HCT116 (cell line): ENCODE results near the gene CXCR5. TPM values are rescaled to one million over a fixed set of nuclear protein-coding genes. Genes with fewer than 3 reads are reported as not detected.

Experiments
- ATAC-seq: fragments of 200-7000 bp; cut with Tn5 transposase; 2 replicates; pipeline ENCODE4 v1.9.1; 2020; ENCODE audit warnings: mild to moderate bottlenecking, moderate library complexity
- BruUV-seq: library from RNA; stranded (reverse); fragments of 400-500 nt; replicated peaks from 2 replicates; lab custom pipeline; 2021; lab: Mats Ljungman, UMichigan
- CTCF ChIA-PET: fragments of 300-600 bp; sonication (Branson Sonifier 250); formaldehyde crosslinking; loops from one replicate; lab custom pipeline; 2021; ENCODE audit warnings: antibody characterized with exemption; lab: Charles Lee
- POLR2A ChIA-PET: fragments of 300-600, 350-600 bp; sonication (Branson Sonifier 250); formaldehyde crosslinking; loops from one replicate; lab custom pipeline; 2021; ENCODE audit warnings: antibody characterized with exemption; lab: Charles Lee
- RAD21 ChIA-PET, 2 experiments: fragments of 300-600 bp; sonication (Branson Sonifier 250); formaldehyde crosslinking; loops; one replicate each; lab custom pipeline; 2023; ENCODE audit warnings: low total read pairs in 2 of 2; ENCODE audit not compliant: uncharacterized antibody in 2 of 2, unreplicated experiment in 2 of 2, low non-redundant PET in 1 of 2; lab: Charles Lee
- DNase-seq: peaks from one replicate; pipeline ENCODE4 v3.0.0-alpha.2; 2010; ENCODE audit warnings: low read depth, low spot score
- H2AFZ ChIP-seq: fragments of 200-600 bp; shearing (Covaris generic), sonication (generic); 2 replicates; pipeline ENCODE4 v1.6.1; 2017; ENCODE audit warnings: low read depth, mixed run types, mixed read lengths, antibody characterized with exemption, low read length; ENCODE audit not compliant: poor library complexity, severe bottlenecking
- H3K27ac ChIP-seq: 2 replicates; pipeline ENCODE4 v1.5.1; 2012; ENCODE audit warnings: low read depth, low read length
- H3K27me3 ChIP-seq: fragments of 200-600 bp; sonication (generic); 2 replicates; pipeline ENCODE4 v1.6.1; 2016; ENCODE audit warnings: mixed run types, low read length, mixed read lengths; ENCODE audit not compliant: insufficient read depth
- H3K36me3 ChIP-seq, 2 experiments: fragments of 200-500 bp in 1 of 2; fragments of 200-600 bp in 1 of 2; sonication (Bioruptor generic) in 1 of 2; sonication (generic) in 1 of 2; 2 replicates each; pipeline versions ENCODE4 v1.5.1 to v1.6.1; 2014 to 2016; ENCODE audit warnings: low read length in 2 of 2, inconsistent platforms in 1 of 2, mixed read lengths in 1 of 2, mixed run types in 1 of 2; ENCODE audit not compliant: insufficient read depth in 2 of 2, control insufficient read depth in 1 of 2
- H3K4me1 ChIP-seq, 2 experiments: fragments of 200-600 bp in 1 of 2; sonication (generic) in 1 of 2; 2 replicates each; pipeline versions ENCODE4 v1.5.1 to v1.6.1; 2012 to 2017; ENCODE audit warnings: low read length in 2 of 2, inconsistent platforms in 1 of 2, mild to moderate bottlenecking in 1 of 2, mixed read lengths in 1 of 2, mixed run types in 1 of 2, moderate library complexity in 1 of 2; ENCODE audit not compliant: insufficient read depth in 2 of 2, control insufficient read depth in 1 of 2
- H3K4me2 ChIP-seq: fragments of 200-600 bp; sonication (generic); 2 replicates; pipeline ENCODE4 v1.6.1; 2017; ENCODE audit warnings: mixed run types, low read length, mixed read lengths
- H3K4me3 ChIP-seq, 2 experiments: fragments of 200-600 bp in 1 of 2; sonication (generic) in 1 of 2; replicated peaks in 1 of 2; 2 replicates each; pipeline ENCODE4 v1.5.1; 2011 to 2016; ENCODE audit warnings: low read length in 2 of 2, control low read depth in 1 of 2, low read depth in 1 of 2, mild to moderate bottlenecking in 1 of 2, mixed read lengths in 1 of 2, mixed run types in 1 of 2
- H3K79me2 ChIP-seq: fragments of 200-600 bp; sonication (generic); 2 replicates; pipeline ENCODE4 v1.6.1; 2017; ENCODE audit warnings: mild to moderate bottlenecking, mixed run types, low read length, moderate library complexity, mixed read lengths; ENCODE audit not compliant: insufficient read depth
- H3K9ac ChIP-seq: fragments of 200-600 bp; sonication (generic); 2 replicates; pipeline ENCODE4 v1.6.1; 2016; ENCODE audit warnings: low read length, mixed read lengths
- H3K9me2 ChIP-seq: fragments of 200-600 bp; sonication (generic), shearing (Covaris generic); 2 replicates; pipeline ENCODE4 v1.6.1; 2017; ENCODE audit warnings: mixed run types, mild to moderate bottlenecking, moderate library complexity; ENCODE audit not compliant: insufficient read depth
- H3K9me3 ChIP-seq, 2 experiments: fragments of 200-500 bp in 1 of 2; fragments of 200-600 bp in 1 of 2; sonication (Bioruptor generic) in 1 of 2; sonication (generic) in 1 of 2; 2 replicates each; pipeline ENCODE4 v1.6.1; 2014 to 2017; ENCODE audit warnings: low read length in 2 of 2, mixed read lengths in 2 of 2, inconsistent platforms in 1 of 2, low read depth in 1 of 2, mild to moderate bottlenecking in 1 of 2, mixed run types in 1 of 2, moderate library complexity in 1 of 2; ENCODE audit not compliant: control insufficient read depth in 1 of 2, insufficient read depth in 1 of 2
- H4K20me1 ChIP-seq: fragments of 200-600 bp; sonication (generic), shearing (Covaris generic); 2 replicates; pipeline ENCODE4 v1.6.1; 2017; ENCODE audit warnings: mixed run types, mild to moderate bottlenecking, moderate library complexity; ENCODE audit not compliant: insufficient read depth
- CEBPB ChIP-seq: IDR thresholded peaks from 2 replicates; pipeline ENCODE4 v1.6.1; 2012; ENCODE audit warnings: low read depth
- CTCF ChIP-seq, 3 experiments: fragments of 200-600 bp in 1 of 3; sonication (generic) in 1 of 3; IDR thresholded peaks in 2 of 3; conservative IDR thresholded peaks in 1 of 3; 2 replicates each; pipeline ENCODE4 v1.5.1; 2012 to 2017; ENCODE audit warnings: low read depth in 2 of 3, low read length in 2 of 3, antibody characterized with exemption in 1 of 3, borderline replicate concordance in 1 of 3, control low read depth in 1 of 3, mild to moderate bottlenecking in 1 of 3, mixed read lengths in 1 of 3, mixed run types in 1 of 3, moderate library complexity in 1 of 3; ENCODE audit not compliant: insufficient read depth in 1 of 3
- EGR1 ChIP-seq: IDR thresholded peaks from 2 replicates; pipeline ENCODE4 v1.6.1; 2012; ENCODE audit warnings: low read depth
- EZH2 ChIP-seq: fragments of 200-600 bp; sonication (generic); IDR thresholded peaks from 2 replicates; pipeline ENCODE4 v1.6.1; 2017; ENCODE audit warnings: antibody characterized with exemption, mixed run types
- FOSL1 ChIP-seq: IDR thresholded peaks from 2 replicates; pipeline ENCODE4 v1.6.1; 2012; ENCODE audit warnings: low read depth
- JUND ChIP-seq: IDR thresholded peaks from 2 replicates; pipeline ENCODE4 v1.6.1; 2012
- MAX ChIP-seq: IDR thresholded peaks from 2 replicates; pipeline ENCODE4 v1.6.1; 2012
- POLR2A ChIP-seq: IDR thresholded peaks from 2 replicates; pipeline ENCODE4 v1.7.0; 2011; ENCODE audit warnings: borderline replicate concordance; ENCODE audit not compliant: insufficient read depth, insufficient read length; ENCODE audit errors: extremely low read depth
- RAD21 ChIP-seq: IDR thresholded peaks from 2 replicates; pipeline ENCODE4 v1.6.1; 2012; ENCODE audit warnings: low read depth, mild to moderate bottlenecking
- REST ChIP-seq: IDR thresholded peaks from 2 replicates; pipeline ENCODE4 v1.6.1; 2012; ENCODE audit warnings: low read depth
- SIN3A ChIP-seq: IDR thresholded peaks from 2 replicates; pipeline ENCODE4 v1.6.1; 2012; ENCODE audit warnings: low read depth
- SRF ChIP-seq: IDR thresholded peaks from 2 replicates; pipeline ENCODE4 v1.6.1; 2012; ENCODE audit warnings: low read depth
- TCF7L2 ChIP-seq: IDR thresholded peaks from 2 replicates; pipeline ENCODE4 v1.7.0; 2011; ENCODE audit warnings: borderline replicate concordance, inconsistent platforms; ENCODE audit not compliant: insufficient read depth, insufficient read length; ENCODE audit errors: extremely low read depth
- YY1 ChIP-seq: IDR thresholded peaks from 2 replicates; pipeline ENCODE4 v1.6.1; 2011; ENCODE audit warnings: low read length, low read depth, moderate library complexity, mild to moderate bottlenecking; ENCODE audit not compliant: insufficient replicate concordance; ENCODE audit errors: extremely low read depth
- ZNF274 ChIP-seq: fragments of 200-500 bp; sonication (Bioruptor generic); IDR thresholded peaks from 2 replicates; pipeline ENCODE4 v1.6.1; 2014; ENCODE audit warnings: mild to moderate bottlenecking, low read depth, low read length, inconsistent platforms
- intact Hi-C: fragments of 100-400 bp; cut with micrococcal nuclease; formaldehyde crosslinking; loops from 2 replicates; pipeline ENCODE4 v1.10.0; 2022
- total RNA-seq: library from RNA; stranded (reverse); gene quantifications from one replicate; pipeline ENCODE4 v1.2.1, GENCODE V29; 2021; ENCODE audit not compliant: unreplicated experiment

CXCR5 gene
- total RNA-seq, 1 experiment from 2014 or later = not detected

GRCh38 chr11:118885319-118885718 lies 1.6 kb downstream of the CXCR5 start:
- H3K9ac ChIP-seq = no peak overlapping the region
- CTCF ChIA-PET = no interaction called here

More at GRCh38 chr11:118885319-118885718, 1.6 kb downstream of the CXCR5 start:
- H3K36me3 ChIP-seq = no peaks in the 10 kb centered on the region
- H3K9me2 ChIP-seq = no peaks in the 10 kb centered on the region
- H3K4me3 ChIP-seq = no peak overlapping the region
- ChIA-PET POLR2A (no interaction called here), RAD21 (no interaction called here)
- BruUV-seq = no TSS peak
- no peaks in the 10 kb centered on the region for H3K79me2 ChIP-seq
- DNase-seq (no peak), ATAC-seq (no peak)
- H3K27me3 ChIP-seq = no peaks in the 10 kb centered on the region
- no peak overlapping the region for H3K4me2 ChIP-seq
- no peaks in the 10 kb centered on the region for H3K9me3 ChIP-seq
- intact Hi-C loops = no loop called here
- no peak overlapping the region for H3K27ac ChIP-seq
- H3K4me1 ChIP-seq = peaks cover 20 to 34% of the 10 kb centered on the region in 2 experiments
- no peak overlapping the region for H2AFZ ChIP-seq
- H4K20me1 ChIP-seq = no peaks in the 10 kb centered on the region
- TF ChIP-seq SIN3A (no peak), FOSL1 (no peak), RAD21 (no peak), REST (no peak), JUND (no peak), POLR2A (no peak), YY1 (no peak), EZH2 (no peak), EGR1 (no peak), SRF (no peak), TCF7L2 (no peak), ZNF274 (no peak), CTCF (IDR thresholded peaks at IDR 0.05 in 2 of 3, conservative IDR thresholded peaks at IDR 0.05 in 1 of 3; ENCODE audit: borderline replicate concordance in 1 of 3, insufficient read depth in 1 of 3, low read depth in 2 of 3, low read length in 2 of 3) (no peak), MAX (no peak), CEBPB (no peak)
